Measurements from ENCODE around the gene KRT77.

DNA sequence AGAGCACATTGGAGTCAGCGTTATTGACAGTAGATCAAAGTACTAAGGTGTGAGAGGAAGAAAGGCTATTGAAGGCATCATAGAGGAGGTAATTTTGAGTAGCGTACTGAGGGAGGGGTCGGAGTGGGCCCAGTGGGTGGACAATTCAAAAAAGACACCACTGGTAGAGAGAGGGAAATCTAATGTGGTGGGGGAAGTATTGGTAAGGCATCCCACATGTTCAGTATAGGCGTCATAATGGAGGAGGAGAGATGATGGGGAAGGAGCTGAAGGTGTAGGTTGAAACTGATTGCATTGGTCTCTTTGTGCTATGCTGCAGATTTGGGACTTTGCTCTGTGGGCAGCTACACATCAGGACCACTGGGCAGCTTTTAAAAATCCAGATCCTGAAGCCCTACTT, 23.7 kb upstream of the KRT77 start:
- no peak for TF ChIP-seq CTCF (IDR thresholded peaks at IDR 0.05)
- no peak for TF ChIP-seq POLR2AphosphoS5 (IDR thresholded peaks at IDR 0.05)
- TF ChIP-seq POLR2A (IDR thresholded peaks at IDR 0.05), result no peak

Measured in sigmoid colon (tissue), 4 donors.